GM15510 (cell line): Measurements from ENCODE around the gene B4GALNT1.

Experiments
- POLR2A ChIP-seq: IDR thresholded peaks from 3 replicates; pipeline ENCODE4 v1.6.1; 2011; ENCODE audit warnings: borderline replicate concordance; ENCODE audit not compliant: insufficient read length; ENCODE audit errors: extremely low read depth

B4GALNT1 gene

GRCh38 chr12:57580466-57580795 lies 52.6 kb downstream of the B4GALNT1 start:
- TF ChIP-seq POLR2A = no peak

GRCh38 chr12:57579677-57580465 lies 53.1 kb downstream of the B4GALNT1 start:
- TF ChIP-seq POLR2A = no peak

GRCh38 chr12:57579011-57579410 lies 54.0 kb downstream of the B4GALNT1 start:
- no peak for TF ChIP-seq POLR2A

GRCh38 chr12:57577981-57578758 lies 54.8 kb downstream of the B4GALNT1 start:
- no peak for TF ChIP-seq POLR2A

GRCh38 chr12:57576613-57577160 lies 56.3 kb downstream of the B4GALNT1 start:
- TF ChIP-seq POLR2A = no peak
